ENCODE data around the gene TGM1. TPM values are rescaled to one million over a fixed set of nuclear protein-coding genes. Genes with fewer than 3 reads are reported as not detected.

The TGM1 gene
- total RNA-seq, 2 experiments from 2014 or later = 2.6 to 3.2 TPM

DNA sequence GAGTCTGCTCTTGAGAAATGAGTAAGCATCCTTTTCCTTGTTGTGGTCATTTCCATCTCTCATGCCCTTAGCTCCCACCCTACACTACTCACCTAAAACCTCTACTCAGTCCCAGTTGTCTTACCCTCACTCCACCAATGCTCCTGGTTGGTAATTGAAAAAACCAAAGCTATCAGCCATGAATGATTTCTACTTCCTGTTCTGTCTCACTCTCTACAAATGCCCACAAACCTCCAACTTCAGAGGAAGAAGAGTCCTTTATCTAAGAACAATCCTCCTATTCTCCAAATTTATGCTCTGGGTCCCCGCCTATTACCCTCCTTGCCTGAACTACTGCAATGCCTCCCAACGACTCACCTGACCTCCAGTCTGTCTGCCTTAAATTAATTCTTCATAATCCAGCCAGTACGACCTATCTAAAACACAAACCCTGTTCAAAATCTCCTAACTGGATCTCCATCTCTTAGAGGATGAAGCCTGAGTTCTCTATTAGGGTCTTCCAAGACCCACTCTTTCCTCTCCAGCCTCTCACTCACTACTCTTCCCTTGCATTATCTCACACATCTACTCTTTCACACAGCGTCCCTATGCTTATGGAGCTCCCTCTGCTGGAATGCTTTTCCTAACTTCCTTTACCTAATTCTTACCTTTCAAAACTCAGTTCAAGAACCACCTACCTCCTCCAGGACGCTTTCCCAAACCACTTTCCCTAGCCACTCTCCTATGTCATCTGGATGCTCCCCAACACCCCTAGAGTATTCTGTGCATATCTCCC is 34.4 kb upstream of the TGM1 start:
- ChIA-PET POLR2A (interaction anchor here (1.9 kb wide), 1 partner anchor 55 kb away, joined by 19 read pairs; the partner anchor contains the start of gene TINF2), CTCF (interaction anchor here (0.7 to 7.9 kb wide), 19 partner anchors 9 to 135 kb away, joined by 3 to 156 read pairs (median 5); partner anchors contain the start of genes CHMP4A, CIDEB, IPO4 and LTB4R)

DNA sequence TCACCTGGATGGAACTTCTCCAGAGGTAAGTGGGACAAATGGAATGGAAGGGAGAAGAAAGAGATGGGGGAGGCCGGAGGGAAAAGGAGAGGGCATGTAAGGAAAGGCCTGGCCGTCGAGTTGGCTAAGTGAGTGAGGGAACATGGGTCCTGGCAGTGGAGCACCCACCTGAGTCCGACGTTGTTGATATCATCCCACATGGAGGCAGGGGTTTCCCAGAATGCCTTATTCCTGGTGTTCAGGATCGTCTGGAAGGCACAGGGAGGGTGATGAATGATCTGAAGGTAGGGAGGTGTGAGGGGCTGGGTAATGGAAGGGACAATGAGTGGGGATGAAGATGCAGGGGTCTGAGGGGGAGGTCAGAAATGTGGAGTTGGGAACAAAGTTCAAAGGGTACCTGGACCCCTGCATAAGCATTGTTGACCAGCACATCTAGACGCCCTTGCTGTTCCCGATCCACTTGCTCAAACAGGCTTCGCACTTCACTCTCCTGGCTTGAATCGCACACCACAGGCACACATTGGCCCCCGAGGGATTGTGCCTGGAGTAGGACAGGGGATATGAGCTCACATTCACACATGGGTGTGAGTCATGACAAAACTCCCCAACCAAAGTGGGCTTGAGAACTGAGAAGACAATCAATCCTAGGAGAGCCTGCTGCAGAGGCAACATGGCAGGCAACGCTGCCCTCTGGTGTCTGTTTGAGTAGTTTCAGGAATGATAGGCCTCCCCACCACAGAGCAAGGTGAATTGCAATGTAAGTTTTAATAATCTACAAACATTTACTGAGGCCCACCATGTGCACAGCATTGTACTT is 33.6 kb upstream of the TGM1 start:
- POLR2A ChIA-PET = interaction anchor here (0.6 to 1.9 kb wide), 2 partner anchors 54 to 108 kb away, joined by 3 to 19 read pairs; partner anchors contain the start of genes IPO4 and TINF2
- CTCF ChIA-PET = interaction anchor here (0.6 to 7.9 kb wide), 18 partner anchors 10 to 1174 kb away, joined by 3 to 156 read pairs (median 5); partner anchors contain the start of genes CHMP4A, CIDEB, IPO4 and LTB4R

DNA sequence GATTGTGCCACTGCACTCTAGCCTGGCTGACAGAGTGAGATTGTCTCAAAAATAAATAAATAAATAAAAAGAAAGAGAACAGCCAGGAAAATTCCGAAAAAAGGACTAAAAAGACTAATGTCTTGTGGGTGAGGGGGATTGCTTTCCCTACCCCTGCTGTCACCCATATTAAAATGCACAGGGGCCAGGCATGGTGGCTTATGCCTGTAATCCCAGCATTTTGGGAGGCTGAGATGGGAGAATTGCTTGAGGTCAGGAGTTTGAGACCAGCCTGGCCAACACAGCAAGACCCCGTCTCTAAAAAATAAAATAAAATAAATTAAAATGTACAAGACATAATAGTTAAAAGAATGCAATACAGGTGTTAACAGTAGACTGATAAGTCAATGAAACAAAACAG is 30.5 kb upstream of the TGM1 start:
- CTCF ChIA-PET = interaction anchor here (2.1 to 2.5 kb wide), 2 partner anchors 14 to 51 kb away, joined by 8 to 13 read pairs; partner anchors contain the start of gene TINF2
- POLR2A ChIA-PET = no interaction called here

DNA sequence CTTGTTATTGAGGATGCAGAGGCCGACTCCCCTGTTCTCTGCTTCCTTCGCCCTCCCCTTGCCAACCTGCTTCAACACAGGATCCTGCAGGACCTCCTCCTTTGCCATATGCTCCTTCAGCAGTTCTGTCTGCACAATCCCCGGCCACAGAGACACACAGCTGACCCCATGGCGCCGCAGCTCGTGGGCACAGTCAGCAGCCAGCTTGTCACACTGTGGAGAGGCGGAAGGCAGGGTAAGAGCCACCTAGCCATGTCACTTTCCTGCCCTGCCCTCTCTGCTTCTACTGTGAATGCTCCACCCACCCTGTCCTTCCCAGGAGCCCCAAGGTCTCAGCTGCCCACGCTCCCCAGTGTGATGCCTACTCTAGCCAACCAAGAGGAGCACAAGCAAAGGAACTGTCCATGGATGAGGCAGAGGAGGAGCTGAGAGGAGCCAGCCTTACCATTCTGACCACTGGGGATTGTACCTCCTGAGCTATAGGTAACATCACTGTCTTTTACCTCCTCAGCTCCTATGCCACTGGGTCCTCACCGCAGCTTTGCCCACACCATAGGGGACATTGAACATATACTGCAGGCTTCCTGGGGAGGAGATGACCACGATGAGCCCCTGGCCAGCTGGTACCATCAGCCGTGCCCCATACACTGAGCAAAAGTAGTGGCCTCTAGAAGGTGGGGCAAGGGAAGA is 29.3 kb upstream of the TGM1 start:
- CTCF ChIA-PET = interaction anchor here (1.0 to 3.7 kb wide), 5 partner anchors 13 to 49 kb away, joined by 3 to 18 read pairs (median 8); partner anchors contain the start of genes CIDEB and TINF2

DNA sequence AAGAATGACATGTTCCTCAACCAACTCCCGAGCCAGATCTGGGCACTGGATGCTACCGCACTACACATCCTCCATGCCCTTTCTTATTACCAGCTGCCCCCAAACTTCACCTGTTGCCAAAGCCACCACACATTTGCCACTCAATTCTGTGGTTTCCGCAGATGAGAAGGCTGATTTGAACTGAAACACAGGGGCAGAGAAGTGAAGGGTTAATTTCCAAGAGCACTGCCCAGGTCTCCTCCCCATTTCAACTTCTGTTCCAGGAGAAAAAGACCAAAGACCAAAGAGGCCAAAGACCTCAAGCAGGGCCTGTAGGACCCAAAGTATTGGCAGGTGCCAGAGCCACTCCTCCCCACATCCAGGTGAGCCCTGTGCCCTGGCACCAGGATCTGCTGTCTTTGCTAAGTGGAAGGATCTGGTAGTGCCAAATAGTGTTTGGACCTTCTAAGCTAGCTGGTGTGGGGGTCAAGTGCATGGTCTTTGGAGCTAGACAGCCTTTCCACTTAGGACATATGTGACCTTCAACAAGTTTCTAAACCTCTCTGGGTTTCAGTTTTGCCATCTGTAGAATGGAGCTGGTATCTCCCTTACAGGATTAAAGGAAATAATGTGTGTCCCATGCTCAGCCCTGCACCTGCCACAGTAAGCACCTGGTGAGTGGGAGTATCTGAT is 28.6 kb upstream of the TGM1 start:
- ChIA-PET POLR2A (interaction anchor here (2.0 kb wide), 1 partner anchor 17 kb away, joined by 7 read pairs; no protein-coding TSS in a partner anchor), CTCF (interaction anchor here (0.7 to 3.7 kb wide), 8 partner anchors 9 to 130 kb away, joined by 3 to 18 read pairs (median 8); partner anchors contain the start of genes CIDEB, IRF9 and TINF2)

More for the DNA sequence above, 29.3 kb upstream of the TGM1 start:
- POLR2A ChIA-PET = interaction anchor here (0.5 to 0.9 kb wide), 2 partner anchors 45 to 139 kb away, joined by 3 read pairs; no protein-coding TSS in a partner anchor

DNA sequence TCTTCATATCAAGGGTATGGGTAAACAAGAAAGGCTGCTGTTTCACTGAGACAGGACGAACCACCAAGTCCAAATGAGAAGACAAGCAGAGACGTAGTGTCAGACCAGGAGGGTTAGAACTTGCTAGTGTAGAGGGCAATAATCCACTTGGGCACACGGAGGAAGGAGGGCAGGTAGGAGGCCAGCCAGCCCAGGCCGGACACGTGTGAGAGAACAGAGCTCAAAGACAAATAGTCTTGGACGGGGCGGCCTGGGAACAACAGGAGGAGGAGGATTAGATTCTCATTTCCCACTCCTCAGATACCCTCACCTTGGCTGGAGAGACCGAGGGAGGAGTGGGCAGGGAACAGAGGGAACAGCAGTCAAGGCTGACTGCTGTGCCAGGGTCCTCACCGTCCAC is 27.8 kb upstream of the TGM1 start:
- POLR2A ChIA-PET = interaction anchor here (2.0 kb wide), 1 partner anchor 16 kb away, joined by 7 read pairs; no protein-coding TSS in a partner anchor
- CTCF ChIA-PET = interaction anchor here (1.2 to 3.7 kb wide), 5 partner anchors 9 to 129 kb away, joined by 3 to 18 read pairs (median 4); partner anchors contain the start of genes DHRS1, IRF9, NOP9 and TINF2

DNA sequence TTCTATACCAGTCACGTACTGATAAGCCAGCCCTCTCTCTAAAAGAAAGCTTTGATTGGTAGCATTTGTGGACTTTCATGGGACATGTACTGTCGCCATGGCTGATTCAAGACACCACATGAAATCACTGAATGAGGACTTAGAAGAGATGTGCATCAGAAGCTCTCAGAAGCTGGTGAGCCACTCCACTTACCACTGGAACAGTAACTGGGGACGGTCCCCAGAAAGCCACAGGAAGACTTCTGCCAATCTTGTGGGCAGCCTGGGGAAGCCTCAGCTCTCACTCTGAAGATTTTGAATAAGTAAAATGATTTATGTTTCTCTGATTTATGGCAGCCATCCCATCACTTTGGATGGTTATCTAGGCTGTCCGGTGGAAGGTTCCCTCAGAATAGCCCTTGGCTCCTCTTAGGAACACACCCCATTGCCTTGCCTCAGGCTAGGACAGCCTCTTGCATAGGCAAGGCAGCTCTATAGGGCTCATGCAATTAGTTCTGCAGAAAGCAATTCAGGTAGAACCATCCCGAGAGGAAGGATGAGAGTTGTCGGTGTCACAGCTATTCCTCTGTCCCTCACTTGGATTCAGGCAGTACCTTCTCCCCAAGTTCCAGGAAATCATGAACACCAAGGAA is 26.8 kb upstream of the TGM1 start:
- POLR2A ChIA-PET = interaction anchor here (0.6 to 2.0 kb wide), 4 partner anchors 15 to 75 kb away, joined by 3 to 18 read pairs (median 7); no protein-coding TSS in a partner anchor
- CTCF ChIA-PET = interaction anchor here (0.8 to 3.7 kb wide), 7 partner anchors 10 to 47 kb away, joined by 3 to 18 read pairs (median 4); partner anchors contain the start of genes DHRS1, NOP9, RABGGTA and TINF2

DNA sequence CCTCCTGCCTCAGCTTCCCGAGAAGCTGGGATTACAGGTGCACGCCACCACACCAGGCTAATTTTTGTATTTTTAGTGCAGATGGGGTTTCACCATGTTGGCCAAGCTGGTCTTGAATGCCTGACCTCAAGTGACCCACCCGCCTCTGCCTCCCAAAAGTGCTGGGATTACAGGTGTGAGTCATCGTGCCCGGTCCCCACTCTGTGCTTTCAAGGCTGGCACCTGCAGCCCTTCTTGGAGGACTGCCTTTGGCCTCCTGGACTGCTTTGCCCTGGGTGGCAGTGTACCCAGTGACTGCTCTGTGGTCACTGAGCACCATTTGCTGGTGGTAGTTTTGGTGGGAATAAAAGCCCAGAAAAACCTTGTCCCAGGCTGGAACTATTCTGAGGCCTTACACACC is 24.0 kb upstream of the TGM1 start:
- ChIA-PET POLR2A (no interaction called here), CTCF (interaction anchor here (1.5 kb wide), 1 partner anchor 11 kb away, joined by 4 read pairs; no protein-coding TSS in a partner anchor)

DNA sequence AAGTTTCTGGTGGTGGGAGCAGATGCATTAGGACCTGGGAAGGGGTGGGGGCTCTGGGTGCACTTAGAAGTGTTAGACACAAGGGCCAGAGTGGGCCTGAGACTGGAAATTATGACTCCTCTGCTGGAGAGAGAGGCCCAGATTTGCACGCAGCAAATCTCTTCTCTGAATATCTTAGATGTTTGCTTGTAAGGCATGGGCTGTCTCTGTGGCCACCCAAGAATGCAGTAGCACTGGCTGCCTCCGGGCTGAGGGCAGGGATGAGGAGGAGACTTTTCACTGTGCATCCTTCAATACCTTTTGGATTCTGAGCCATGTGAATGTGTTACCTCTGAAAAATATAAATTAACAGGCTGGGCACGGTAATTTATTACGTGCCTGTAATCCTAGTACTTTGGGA is 22.4 kb upstream of the TGM1 start:
- CTCF ChIA-PET = interaction anchor here (2.5 kb wide), 1 partner anchor 22 kb away, joined by 7 read pairs; the partner anchor contains the start of gene CIDEB
- POLR2A ChIA-PET = no interaction called here

DNA sequence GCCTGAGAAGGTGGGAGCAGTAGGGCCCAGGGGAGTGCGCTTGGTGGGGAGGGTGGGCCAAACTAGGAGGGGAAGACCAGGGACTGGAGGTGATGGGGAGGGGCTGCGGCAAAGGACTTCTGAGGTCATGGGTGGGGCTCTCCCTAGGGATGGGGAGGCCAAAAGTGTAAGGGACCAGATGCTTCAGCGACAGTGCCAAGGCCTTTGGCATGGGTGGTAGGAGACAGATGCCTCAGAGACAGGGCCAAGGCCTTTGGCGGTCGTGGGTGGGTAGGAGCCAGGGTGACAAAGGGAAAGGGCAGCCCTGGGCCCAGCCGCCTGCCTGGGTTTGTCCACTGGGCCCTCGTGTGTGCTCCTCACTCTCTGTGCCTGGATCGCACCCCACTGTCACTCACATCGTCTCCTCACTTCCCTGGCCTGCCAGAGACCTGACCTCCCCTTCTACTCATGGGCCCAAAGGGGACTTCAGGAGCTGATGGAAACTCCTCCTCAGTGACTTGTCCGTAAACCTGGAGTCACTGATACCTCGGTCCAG is 21.6 kb upstream of the TGM1 start:
- ChIA-PET CTCF (interaction anchor here (2.5 kb wide), 1 partner anchor 23 kb away, joined by 7 read pairs; the partner anchor contains the start of gene CIDEB), POLR2A (no interaction called here)

DNA sequence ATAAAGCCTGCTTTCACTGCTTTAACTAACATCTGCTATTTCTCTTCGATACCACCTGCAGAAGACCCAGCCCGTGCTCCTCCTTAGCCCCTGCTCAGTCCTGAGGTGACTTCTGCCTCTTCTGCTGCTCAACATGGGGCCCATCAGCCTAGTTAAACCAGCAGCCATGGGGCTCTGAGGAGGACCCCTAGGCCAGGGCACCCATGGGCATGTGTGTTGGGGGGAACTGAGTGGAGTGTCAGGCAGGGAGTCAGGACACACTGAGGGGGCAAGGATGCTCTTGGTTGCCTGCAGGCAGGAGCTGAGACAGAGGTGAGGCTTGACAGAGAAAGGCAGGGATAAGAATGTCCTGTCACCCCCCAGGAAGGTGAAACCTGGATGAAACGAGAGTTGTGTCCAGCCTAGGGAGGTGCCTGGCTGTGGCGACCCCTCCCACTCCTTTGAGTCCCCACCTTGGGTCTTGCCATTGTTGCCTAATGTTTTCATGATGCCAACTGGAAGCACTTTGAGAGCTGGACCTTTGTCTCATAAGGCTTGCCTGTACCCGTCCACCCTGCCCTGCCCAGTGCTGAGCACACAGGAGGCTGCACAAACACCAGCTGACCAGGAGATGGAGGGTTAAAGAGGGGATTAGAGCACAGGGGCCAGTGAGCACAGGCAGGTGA is 21.0 kb upstream of the TGM1 start:
- ChIA-PET CTCF (interaction anchor here (2.5 kb wide), 1 partner anchor 24 kb away, joined by 7 read pairs; the partner anchor contains the start of gene CIDEB), POLR2A (no interaction called here)

DNA sequence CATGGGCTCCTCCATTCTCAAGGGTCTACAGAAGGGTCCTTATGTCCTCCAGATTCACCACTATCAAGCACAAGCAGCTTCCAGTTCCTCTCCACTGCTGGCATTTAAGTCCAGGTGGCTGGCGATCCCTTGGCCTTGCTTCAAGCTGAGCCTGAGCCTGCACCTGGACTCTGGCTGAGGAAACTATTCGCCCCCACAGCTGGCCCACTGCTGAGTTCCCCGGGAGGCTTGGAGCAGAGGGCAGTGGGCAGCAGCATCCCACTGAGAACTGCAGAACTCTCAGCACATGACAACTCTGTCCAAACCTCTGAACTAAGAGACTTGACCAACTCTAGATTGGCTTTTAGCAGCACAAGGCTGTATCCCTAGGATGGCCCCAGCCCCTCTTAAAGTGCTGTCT is 19.8 kb upstream of the TGM1 start:
- POLR2A ChIA-PET = no interaction called here
- CTCF ChIA-PET = interaction anchor here (0.9 to 2.5 kb wide), 3 partner anchors 8 to 25 kb away, joined by 3 to 7 read pairs (median 5); partner anchors contain the start of gene CIDEB

DNA sequence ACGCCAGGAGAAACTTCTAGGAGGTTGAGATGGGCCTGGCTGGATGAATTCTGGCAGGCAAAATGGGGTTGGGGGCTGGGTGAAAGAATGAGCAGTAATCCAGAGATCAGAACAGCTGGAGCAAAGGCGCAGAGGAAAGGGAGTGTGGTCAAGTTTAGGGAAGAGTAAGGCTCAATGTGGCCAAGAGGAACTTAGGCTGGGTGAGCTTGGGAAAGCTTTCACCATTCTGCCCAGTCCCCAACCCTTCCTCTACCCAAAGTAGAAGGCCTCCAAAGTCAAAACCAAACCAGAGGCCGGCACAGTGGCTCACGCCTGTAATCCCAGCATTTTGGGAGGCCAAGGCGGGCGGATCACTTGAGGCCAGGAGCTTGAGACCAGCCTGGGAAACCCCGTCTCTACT is 18.7 kb upstream of the TGM1 start:
- ChIA-PET CTCF (interaction anchor here (0.6 to 1.4 kb wide), 3 partner anchors 9 to 112 kb away, joined by 3 read pairs; no protein-coding TSS in a partner anchor), POLR2A (no interaction called here)

DNA sequence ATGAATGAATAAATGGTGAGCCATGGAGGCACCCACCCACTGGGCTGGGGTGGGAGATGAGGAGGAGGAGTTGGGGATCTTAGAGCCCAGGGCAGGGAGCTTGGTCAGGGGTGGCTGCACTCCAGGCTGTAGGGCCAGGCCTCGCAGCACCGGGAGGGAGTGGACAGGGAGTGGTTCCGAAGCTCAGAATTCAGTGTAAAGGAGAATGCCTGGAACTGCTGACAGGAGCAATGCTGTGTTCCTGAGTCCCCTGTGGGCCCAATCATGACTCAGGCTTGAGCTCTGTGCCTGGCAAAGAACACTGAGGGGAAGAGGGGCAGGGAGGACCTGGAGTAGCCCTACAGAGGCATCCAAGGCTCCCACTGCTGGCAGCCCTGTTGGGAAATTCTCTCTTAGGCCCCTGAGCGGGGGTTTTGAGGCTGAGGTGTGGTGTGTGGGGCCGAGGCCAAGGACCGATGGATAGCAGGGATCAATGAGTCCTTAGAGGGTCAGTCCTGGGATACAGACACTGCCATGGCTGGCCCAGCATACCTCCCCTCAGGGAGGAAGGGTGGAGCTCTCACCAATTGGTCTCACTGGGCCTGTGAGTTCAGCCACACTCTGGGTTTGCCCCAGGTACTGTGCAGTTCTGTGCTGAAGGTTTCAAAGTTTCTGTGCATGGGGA is 18.0 kb upstream of the TGM1 start:
- POLR2A ChIA-PET = interaction anchor here (0.6 to 0.9 kb wide), 2 partner anchors 10 to 392 kb away, joined by 4 read pairs; no protein-coding TSS in a partner anchor
- CTCF ChIA-PET = interaction anchor here (1.1 to 2.9 kb wide), 4 partner anchors 11 to 33 kb away, joined by 3 to 8 read pairs (median 4); partner anchors contain the start of gene CIDEB

DNA sequence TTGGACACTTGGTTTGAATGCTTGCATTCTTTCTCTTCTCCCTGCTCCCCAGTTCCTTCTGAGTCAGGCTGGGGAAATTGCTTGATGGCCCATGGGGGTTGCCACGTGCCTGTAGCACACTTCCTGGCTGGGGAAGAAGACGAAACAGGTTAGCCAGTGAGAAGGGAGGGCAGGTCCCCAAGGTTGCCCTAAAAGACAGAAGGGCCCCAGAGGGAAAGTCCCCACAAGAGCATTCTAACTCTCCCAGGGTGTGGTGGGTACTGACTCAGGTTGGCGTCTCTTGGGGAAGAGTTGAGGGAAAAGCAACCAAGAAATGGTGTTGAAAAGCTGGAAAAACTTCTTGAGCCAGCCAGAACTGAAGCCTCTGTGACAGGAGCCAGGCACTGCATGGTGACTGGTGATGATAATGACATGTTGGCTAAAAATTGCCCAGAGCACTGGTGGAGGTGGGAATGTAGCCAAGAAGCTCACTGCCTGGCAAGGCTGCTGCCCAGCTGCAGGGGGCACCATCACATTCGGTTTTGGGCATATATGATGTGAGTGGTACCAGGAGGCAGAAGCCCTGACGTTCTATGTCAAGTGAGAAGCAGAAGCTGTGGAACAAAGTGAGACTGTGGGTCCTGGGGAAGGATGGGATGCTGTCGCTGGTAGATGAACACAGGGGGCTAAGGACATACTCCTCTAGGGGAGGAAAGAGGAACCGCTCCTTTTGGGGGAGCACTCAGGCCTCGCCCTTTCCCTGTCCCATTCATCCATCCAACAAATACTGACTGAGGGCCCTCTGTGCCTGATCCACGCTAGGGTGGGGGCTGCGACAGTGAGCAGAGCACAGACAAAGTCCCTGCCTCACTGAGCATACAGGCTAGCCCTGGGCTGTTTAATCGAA is 16.6 kb upstream of the TGM1 start:
- ChIA-PET POLR2A (interaction anchor here (0.6 to 0.9 kb wide), 3 partner anchors 9 to 32 kb away, joined by 3 to 5 read pairs (median 4); partner anchors contain the start of gene RABGGTA), CTCF (interaction anchor here (1.1 to 2.9 kb wide), 8 partner anchors 8 to 54 kb away, joined by 3 to 9 read pairs (median 4); partner anchors contain the start of genes CIDEB, DHRS1, LTB4R and NOP9)
